ENCODE data around the gene MAPK7. TPM values are rescaled to one million over a fixed set of nuclear protein-coding genes. Genes with fewer than 3 reads are reported as not detected.

The MAPK7 gene
- total and polyA plus RNA-seq, 10 of the 15 experiments (the other 5 are each of a cell fraction or from before 2014, with no cell fraction given) = 0.37 to 13.5 (median 5.6) TPM

DNA sequence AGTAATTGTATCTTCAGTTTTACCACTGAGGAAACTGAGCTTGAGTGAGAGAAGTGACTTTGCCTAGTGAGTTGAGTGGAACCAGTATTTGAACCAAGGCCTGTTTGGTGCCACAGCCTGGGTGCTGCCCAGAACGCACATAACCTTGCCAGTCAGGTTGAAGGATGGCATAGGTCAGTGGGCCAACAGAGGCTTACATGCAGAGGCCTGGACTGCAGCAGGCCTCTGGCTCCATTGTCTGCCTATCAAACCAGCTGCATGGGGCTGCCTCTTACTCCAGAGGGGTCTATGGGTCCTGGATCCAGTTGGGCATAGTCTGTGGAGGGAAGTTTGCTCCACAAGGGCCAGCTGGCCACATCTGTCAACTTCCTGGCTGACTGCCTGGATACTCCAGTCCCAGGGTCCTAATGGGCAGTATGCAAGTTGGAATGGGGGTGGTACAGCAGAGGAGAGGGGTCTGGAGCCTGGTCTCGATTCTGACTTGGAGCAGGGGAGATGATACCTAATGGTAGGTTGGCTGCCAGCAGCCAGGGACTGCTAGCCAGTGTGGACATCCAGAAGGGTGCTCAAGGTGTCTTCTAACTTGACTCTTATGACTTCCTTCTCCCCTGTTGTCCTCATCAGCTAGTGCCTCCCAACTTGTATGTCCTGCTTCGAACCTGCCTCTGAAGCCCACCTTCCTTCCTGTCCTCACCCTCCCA lies 21.6 kb downstream of the MAPK7 start:
- no peaks in the 10 kb centered on the region for H4K20me1 ChIP-seq (ENCODE audit: control insufficient read depth, insufficient read depth)
- H3K79me2 ChIP-seq (ENCODE audit: control insufficient read depth, insufficient read depth, low read length) = no peaks in the 10 kb centered on the region
- no peak overlapping the region for H3K4me3 ChIP-seq
- no TSS peak for BruUV-seq (replicated peaks)
- ChIA-PET SMC1A (ENCODE audit: uncharacterized antibody, unreplicated experiment) (interaction anchor here (0.6 kb wide), 1 partner anchor 99 kb away, joined by 3 read pairs; no protein-coding TSS in a partner anchor), POLR2A (no interaction called here), CTCF (interaction anchor here (1.8 kb wide), 1 partner anchor 37 kb away, joined by 4 read pairs; the partner anchor contains the start of gene B9D1), RAD21 (ENCODE audit: unreplicated experiment) (no interaction called here)
- no peaks in the 10 kb centered on the region for H3K36me3 ChIP-seq (ENCODE audit: control insufficient read depth in 2 of 2, insufficient read depth in 2 of 2, low read length in 1 of 2)
- H3K9ac ChIP-seq (ENCODE audit: control insufficient read depth, insufficient read depth, low read length) = no peak overlapping the region
- no peak overlapping the region for H2AFZ ChIP-seq (ENCODE audit: control insufficient read depth, low read depth, low read length)
- ATAC-seq (no peak), FAIRE-seq (no peak), DNase-seq (ENCODE audit: low read depth, low spot score) (no peak)
- TF ChIP-seq BRCA1 (IDR thresholded peaks at IDR 0.05; ENCODE audit: low read depth, low read length) (no peak), TCF12 (IDR thresholded peaks at IDR 0.05; ENCODE audit: low read depth, low read length) (no peak), KDM1A (IDR thresholded peaks at IDR 0.05; ENCODE audit: borderline replicate concordance) (no peak), LARP7 (IDR thresholded peaks at IDR 0.05) (no peak), IKZF1 (conservative IDR thresholded peaks at IDR 0.05) (no peak), MLLT1 (IDR thresholded peaks at IDR 0.05) (no peak), NFXL1 (IDR thresholded peaks at IDR 0.05; ENCODE audit: borderline replicate concordance) (no peak), BMI1 (IDR thresholded peaks at IDR 0.05; ENCODE audit: borderline replicate concordance) (no peak), EGR1 (IDR thresholded peaks at IDR 0.05; ENCODE audit: borderline replicate concordance in 1 of 2, low read depth in 2 of 2, low read length in 2 of 2) (no peak), ZZZ3 (IDR thresholded peaks at IDR 0.05; ENCODE audit: control insufficient read depth, insufficient read length, low read depth) (no peak), KLF5 (IDR thresholded peaks at IDR 0.05; ENCODE audit: partially characterized antibody) (no peak)
- TF ChIP-seq, protein P1, sequence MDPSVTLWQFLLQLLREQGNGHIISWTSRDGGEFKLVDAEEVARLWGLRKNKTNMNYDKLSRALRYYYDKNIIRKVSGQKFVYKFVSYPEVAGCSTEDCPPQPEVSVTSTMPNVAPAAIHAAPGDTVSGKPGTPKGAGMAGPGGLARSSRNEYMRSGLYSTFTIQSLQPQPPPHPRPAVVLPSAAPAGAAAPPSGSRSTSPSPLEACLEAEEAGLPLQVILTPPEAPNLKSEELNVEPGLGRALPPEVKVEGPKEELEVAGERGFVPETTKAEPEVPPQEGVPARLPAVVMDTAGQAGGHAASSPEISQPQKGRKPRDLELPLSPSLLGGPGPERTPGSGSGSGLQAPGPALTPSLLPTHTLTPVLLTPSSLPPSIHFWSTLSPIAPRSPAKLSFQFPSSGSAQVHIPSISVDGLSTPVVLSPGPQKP (IDR thresholded peaks at IDR 0.05; ENCODE audit: low read depth, low read length) = no peak
- no peaks in the 10 kb centered on the region; a peak in 1 of 4 replicates for H3K27me3 ChIP-seq (replicated peaks in 1 of 2; ENCODE audit: control insufficient read depth in 2 of 2, insufficient read depth in 2 of 2, low read length in 1 of 2)
- no peak overlapping the region for H3K27ac ChIP-seq (ENCODE audit: control insufficient read depth, insufficient read depth)
- peaks cover 4% of the 10 kb centered on the region; the same call in 1 of the 2 replicates for H3K4me1 ChIP-seq (ENCODE audit: control insufficient read depth, insufficient read depth, low read length)
- intact Hi-C loops (cut with micrococcal nuclease; ENCODE audit: unreplicated experiment) = no loop called here
- in situ Hi-C loops (cut with MboI) = no loop called here
- H3K4me2 ChIP-seq (ENCODE audit: control insufficient read depth, insufficient read depth) = no peak overlapping the region
- H3K9me3 ChIP-seq (replicated peaks; ENCODE audit: control insufficient read depth, insufficient read depth, low read length) = no peaks in the 10 kb centered on the region
- WGBS (ENCODE audit: insufficient coverage, insufficient replicate concordance, low lambda C conversion rate, missing lambda C conversion rate) = 7% methylated on average over 3 of the region's 3 CpGs
